ENCODE results near the gene FAM210B. TPM values are rescaled to one million over a fixed set of nuclear protein-coding genes. Genes with fewer than 3 reads are reported as not detected.

The FAM210B gene
- total and polyA plus RNA-seq, 2 of the 13 experiments (the other 11 are each of a cell fraction or from before 2014, with no cell fraction given): 75.9 to 107 TPM

DNA sequence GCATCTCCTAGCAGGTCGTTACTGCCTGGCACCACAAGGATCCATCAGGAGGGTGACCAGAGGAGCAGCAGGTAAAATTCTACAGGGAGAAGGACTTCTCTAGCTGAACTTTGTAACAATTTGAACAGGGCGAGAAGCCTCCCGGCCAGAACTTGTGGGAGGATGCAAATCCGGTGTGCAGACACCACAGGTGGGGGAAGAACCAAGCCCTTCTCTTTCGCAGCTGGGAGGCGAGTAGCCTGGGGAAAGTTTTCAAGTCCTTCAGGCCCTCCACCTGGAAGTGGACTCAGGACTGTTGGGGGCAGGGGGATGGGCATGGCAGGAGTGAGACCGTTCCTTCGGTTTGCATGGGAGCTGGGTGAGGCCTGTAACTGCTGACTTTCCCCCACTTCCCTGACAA is 42.7 kb upstream of the FAM210B start (continued):
- TF ChIP-seq, protein P1, sequence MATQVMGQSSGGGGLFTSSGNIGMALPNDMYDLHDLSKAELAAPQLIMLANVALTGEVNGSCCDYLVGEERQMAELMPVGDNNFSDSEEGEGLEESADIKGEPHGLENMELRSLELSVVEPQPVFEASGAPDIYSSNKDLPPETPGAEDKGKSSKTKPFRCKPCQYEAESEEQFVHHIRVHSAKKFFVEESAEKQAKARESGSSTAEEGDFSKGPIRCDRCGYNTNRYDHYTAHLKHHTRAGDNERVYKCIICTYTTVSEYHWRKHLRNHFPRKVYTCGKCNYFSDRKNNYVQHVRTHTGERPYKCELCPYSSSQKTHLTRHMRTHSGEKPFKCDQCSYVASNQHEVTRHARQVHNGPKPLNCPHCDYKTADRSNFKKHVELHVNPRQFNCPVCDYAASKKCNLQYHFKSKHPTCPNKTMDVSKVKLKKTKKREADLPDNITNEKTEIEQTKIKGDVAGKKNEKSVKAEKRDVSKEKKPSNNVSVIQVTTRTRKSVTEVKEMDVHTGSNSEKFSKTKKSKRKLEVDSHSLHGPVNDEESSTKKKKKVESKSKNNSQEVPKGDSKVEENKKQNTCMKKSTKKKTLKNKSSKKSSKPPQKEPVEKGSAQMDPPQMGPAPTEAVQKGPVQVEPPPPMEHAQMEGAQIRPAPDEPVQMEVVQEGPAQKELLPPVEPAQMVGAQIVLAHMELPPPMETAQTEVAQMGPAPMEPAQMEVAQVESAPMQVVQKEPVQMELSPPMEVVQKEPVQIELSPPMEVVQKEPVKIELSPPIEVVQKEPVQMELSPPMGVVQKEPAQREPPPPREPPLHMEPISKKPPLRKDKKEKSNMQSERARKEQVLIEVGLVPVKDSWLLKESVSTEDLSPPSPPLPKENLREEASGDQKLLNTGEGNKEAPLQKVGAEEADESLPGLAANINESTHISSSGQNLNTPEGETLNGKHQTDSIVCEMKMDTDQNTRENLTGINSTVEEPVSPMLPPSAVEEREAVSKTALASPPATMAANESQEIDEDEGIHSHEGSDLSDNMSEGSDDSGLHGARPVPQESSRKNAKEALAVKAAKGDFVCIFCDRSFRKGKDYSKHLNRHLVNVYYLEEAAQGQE (IDR thresholded peaks at IDR 0.05; ENCODE audit: borderline replicate concordance in 1 of 2, low read depth in 1 of 2, low read length in 2 of 2): no peak
- TF ChIP-seq JUND (CRISPR knock-in tag; IDR thresholded peaks at IDR 0.05): no peak
- TF ChIP-seq ZNF883 (CRISPR knock-in tag; IDR thresholded peaks at IDR 0.05; ENCODE audit: not compliant biosample characterization): no peak
- no peak for TF ChIP-seq KAT2B (IDR thresholded peaks at IDR 0.05; ENCODE audit: borderline replicate concordance, low read depth, low read length)
- TF ChIP-seq NFYB (CRISPR knock-in tag; IDR thresholded peaks at IDR 0.05): no peak
- TF ChIP-seq, protein P2, sequence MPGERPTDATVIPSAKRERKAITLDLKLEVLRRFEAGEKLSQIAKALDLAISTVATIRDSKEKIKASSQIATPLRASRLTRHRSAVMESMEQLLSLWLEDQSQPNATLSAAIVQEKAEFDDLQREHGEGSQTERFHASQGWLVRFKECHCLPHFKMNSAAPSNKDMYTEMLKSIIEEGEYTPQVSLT (CRISPR knock-in tag; IDR thresholded peaks at IDR 0.05; ENCODE audit: borderline replicate concordance, low read depth): no peak
- no peak for TF ChIP-seq KDM2A (CRISPR knock-in tag; IDR thresholded peaks at IDR 0.05; ENCODE audit: borderline replicate concordance, low read depth)
- TF ChIP-seq, protein P3, sequence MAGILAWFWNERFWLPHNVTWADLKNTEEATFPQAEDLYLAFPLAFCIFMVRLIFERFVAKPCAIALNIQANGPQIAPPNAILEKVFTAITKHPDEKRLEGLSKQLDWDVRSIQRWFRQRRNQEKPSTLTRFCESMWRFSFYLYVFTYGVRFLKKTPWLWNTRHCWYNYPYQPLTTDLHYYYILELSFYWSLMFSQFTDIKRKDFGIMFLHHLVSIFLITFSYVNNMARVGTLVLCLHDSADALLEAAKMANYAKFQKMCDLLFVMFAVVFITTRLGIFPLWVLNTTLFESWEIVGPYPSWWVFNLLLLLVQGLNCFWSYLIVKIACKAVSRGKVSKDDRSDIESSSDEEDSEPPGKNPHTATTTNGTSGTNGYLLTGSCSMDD (CRISPR knock-in tag; IDR thresholded peaks at IDR 0.05): no peak

DNA sequence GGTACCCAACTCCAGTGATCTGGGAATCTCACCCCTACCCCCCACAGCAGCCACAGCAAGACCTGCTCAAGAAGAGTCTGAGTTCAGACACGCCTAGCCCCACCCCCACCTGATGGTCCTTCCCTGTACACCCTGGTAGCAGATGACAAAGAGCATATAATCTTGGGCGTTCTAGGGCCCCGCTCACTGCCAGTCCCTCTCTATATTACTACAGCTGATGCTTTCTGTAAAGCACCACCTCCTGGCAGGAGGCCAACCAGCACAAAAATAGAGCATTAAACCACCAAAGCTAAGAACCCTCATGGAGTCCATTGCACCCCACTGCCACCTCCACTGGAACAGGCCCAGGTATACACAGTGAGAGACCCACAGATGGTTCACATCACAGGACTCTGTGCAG is 42.3 kb upstream of the FAM210B start:
- intact Hi-C loops (cut with micrococcal nuclease; ENCODE audit: unreplicated experiment): no loop called here
- no peak overlapping the region for H3K4me2 ChIP-seq (ENCODE audit: low read depth, low read length)
- WGBS (ENCODE audit: low lambda C conversion rate): 23% methylated on average over 3 of the region's 3 CpGs
- BruUV-seq (replicated peaks): no TSS peak
- no peaks in the 10 kb centered on the region for H4K20me1 ChIP-seq (ENCODE audit: insufficient read depth, low read length)
- no peak for DNase-seq (ENCODE audit: low spot score)
- no peak overlapping the region for H3K4me3 ChIP-seq (replicated peaks in 1 of 3; ENCODE audit: insufficient read depth in 1 of 3, low read depth in 2 of 3, low read length in 3 of 3)
- FAIRE-seq: no peak
- H3K79me2 ChIP-seq (ENCODE audit: insufficient read depth, low read length): no peaks in the 10 kb centered on the region
- no peak overlapping the region for H3K27ac ChIP-seq (ENCODE audit: extremely low read length, insufficient read depth, low read length)
- H3K27me3 ChIP-seq (ENCODE audit: control insufficient read depth in 1 of 2, insufficient read depth in 2 of 2, low read length in 2 of 2): peaks cover 0 to 4% of the 10 kb centered on the region in 2 experiments; a peak in 1 of 5 replicates
- H3K9me3 ChIP-seq (ENCODE audit: low read length): no peaks in the 10 kb centered on the region
- no peak for ATAC-seq
- in situ Hi-C loops (cut with HindIII; ENCODE audit: extremely low pct_ligation_motif_present, low pct_unique_long_range_greater_than_20kb): no loop called here
- CTCF ChIA-PET (ENCODE audit: low intra/inter-chr PET ratio, low total read pairs): no interaction called here
- no peak overlapping the region for H2AFZ ChIP-seq (ENCODE audit: low read length)
- no peaks in the 10 kb centered on the region for H3K36me3 ChIP-seq (replicated peaks in 1 of 2; ENCODE audit: control insufficient read depth in 1 of 2, insufficient read depth in 2 of 2, low read length in 2 of 2)
- POLR2A ChIA-PET: no interaction called here
- no peak overlapping the region for H3K9ac ChIP-seq (ENCODE audit: insufficient read depth, low read depth, low read length)
- no peaks in the 10 kb centered on the region for H3K4me1 ChIP-seq (ENCODE audit: insufficient read depth, low read length)
- TF ChIP-seq MYC (CRISPR knock-in tag; IDR thresholded peaks at IDR 0.05; ENCODE audit: borderline replicate concordance) (no peak), GTF3A (CRISPR knock-in tag; conservative IDR thresholded peaks at IDR 0.05) (no peak), THAP9 (CRISPR knock-in tag; IDR thresholded peaks at IDR 0.05; ENCODE audit: borderline replicate concordance) (no peak), ZFP41 (CRISPR knock-in tag; IDR thresholded peaks at IDR 0.05; ENCODE audit: borderline replicate concordance) (no peak), ZNF558 (CRISPR knock-in tag; IDR thresholded peaks at IDR 0.05; ENCODE audit: borderline replicate concordance) (no peak), SRY (CRISPR knock-in tag; IDR thresholded peaks at IDR 0.05) (no peak), ZNF44 (CRISPR knock-in tag; IDR thresholded peaks at IDR 0.05) (no peak)
